NCI-H460 (cell line): Measurements from ENCODE around the gene HEPACAM. TPM values are rescaled to one million over a fixed set of nuclear protein-coding genes. Genes with fewer than 3 reads are reported as not detected.

Experiments
- DNase-seq: peaks from one replicate; pipeline ENCODE4 v3.0.0-alpha.2; 2016; ENCODE audit warnings: low read depth; ENCODE audit errors: extremely low read depth
- total RNA-seq: library from RNA; depleted of rRNA; stranded (reverse); fragments of >200 nt; shearing (Covaris generic); gene quantifications from 2 replicates; pipeline ENCODE4 v1.2.3, GENCODE V29; 2014

HEPACAM gene
- total RNA-seq, 1 experiment from 2014 or later = not detected

GRCh38 chr11:124943741-124944140, 7.9 kb upstream of the HEPACAM start:
- DNase-seq = no peak

- DNase-seq = no peak
Observed at GRCh38 chr11:124943254-124943616, 7.4 kb upstream of the HEPACAM start.

GRCh38 chr11:124942466-124943253, 6.8 kb upstream of the HEPACAM start:
- DNase-seq = no peak

- no peak for DNase-seq
Observed at GRCh38 chr11:124941703-124942102, 5.9 kb upstream of the HEPACAM start.

- DNase-seq = no peak
Observed at GRCh38 chr11:124938970-124939369, 3.1 kb upstream of the HEPACAM start.

GRCh38 chr11:124938206-124938765, 2.4 kb upstream of the HEPACAM start:
- DNase-seq = no peak

- DNase-seq = no peak
Observed at GRCh38 chr11:124937336-124937935, 1.6 kb upstream of the HEPACAM start.

GRCh38 chr11:124934862-124935547, 842 bp downstream of the HEPACAM start:
- DNase-seq = no peak

- DNase-seq = no peak
Observed at GRCh38 chr11:124930799-124931198, 5.0 kb downstream of the HEPACAM start.

- no peak for DNase-seq
Observed at GRCh38 chr11:124928942-124929665, 6.7 kb downstream of the HEPACAM start.

- no peak for DNase-seq
Observed at GRCh38 chr11:124923296-124923695, 12.6 kb downstream of the HEPACAM start.

- no peak for DNase-seq
Observed at GRCh38 chr11:124922831-124923230, 13.0 kb downstream of the HEPACAM start.

- DNase-seq = no peak
Observed at GRCh38 chr11:124920870-124921609, 14.8 kb downstream of the HEPACAM start.

- DNase-seq = no peak
Observed at GRCh38 chr11:124920356-124920755, 15.5 kb downstream of the HEPACAM start.

GRCh38 chr11:124919898-124920297, 15.9 kb downstream of the HEPACAM start:
- no peak for DNase-seq

GRCh38 chr11:124918950-124919349, 16.9 kb downstream of the HEPACAM start, which contains the start of gene HEPN1:
TSS of gene HEPN1 (plus strand) at chr11:124919250.
- DNase-seq = no peak

- DNase-seq = no peak
Observed at GRCh38 chr11:124917115-124917637, 18.7 kb downstream of the HEPACAM start.

- DNase-seq = no peak
Observed at GRCh38 chr11:124916370-124916710, 19.5 kb downstream of the HEPACAM start.

- DNase-seq = no peak
Observed at GRCh38 chr11:124915541-124916369, 20.1 kb downstream of the HEPACAM start.
